ENCODE data around the gene ASXL3.

Gene ASXL3

GRCh38 chr18:33656889-33657448 is 79.0 kb downstream of the ASXL3 start:
- DNase-seq (ENCODE audit: low read depth in 1 of 2, low spot score in 1 of 2): no peak

DNA sequence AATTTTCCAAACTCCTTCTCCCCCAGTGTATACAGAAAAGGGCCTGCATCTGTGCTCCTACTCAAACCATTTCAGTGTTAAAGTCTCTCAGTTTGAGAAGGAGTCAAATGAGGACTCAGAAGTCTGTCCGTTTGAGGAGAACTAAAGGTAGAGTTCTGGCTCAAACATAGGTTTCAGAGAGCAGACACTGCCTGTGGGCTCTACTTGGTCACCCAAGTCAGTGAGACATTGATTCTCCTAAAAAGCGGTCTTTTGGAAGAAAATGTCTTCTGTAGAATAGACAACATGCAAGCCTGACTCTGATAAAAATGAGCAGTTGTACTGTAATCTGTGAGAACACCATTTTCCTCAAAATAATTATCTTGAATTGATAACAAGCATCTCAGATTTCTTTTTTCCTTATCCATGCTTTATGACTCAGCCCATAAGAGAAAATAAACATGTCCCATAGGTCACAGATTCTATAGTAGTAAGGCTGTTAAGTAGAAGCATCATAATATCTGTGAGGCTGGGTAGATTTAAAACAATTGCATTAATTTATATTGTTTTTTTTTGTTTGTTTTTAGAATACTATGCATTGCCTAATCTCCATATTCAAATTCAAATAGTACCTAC is 82.8 kb downstream of the ASXL3 start:
- DNase-seq (ENCODE audit: low read depth in 1 of 2, low spot score in 1 of 2): no peak

GRCh38 chr18:33664241-33664874 is 86.3 kb downstream of the ASXL3 start:
- DNase-seq (ENCODE audit: low read depth in 1 of 2, low spot score in 1 of 2): no peak

GRCh38 chr18:33665187-33665586 is 87.2 kb downstream of the ASXL3 start:
- DNase-seq (ENCODE audit: low read depth in 1 of 2, low spot score in 1 of 2): no peak

DNA sequence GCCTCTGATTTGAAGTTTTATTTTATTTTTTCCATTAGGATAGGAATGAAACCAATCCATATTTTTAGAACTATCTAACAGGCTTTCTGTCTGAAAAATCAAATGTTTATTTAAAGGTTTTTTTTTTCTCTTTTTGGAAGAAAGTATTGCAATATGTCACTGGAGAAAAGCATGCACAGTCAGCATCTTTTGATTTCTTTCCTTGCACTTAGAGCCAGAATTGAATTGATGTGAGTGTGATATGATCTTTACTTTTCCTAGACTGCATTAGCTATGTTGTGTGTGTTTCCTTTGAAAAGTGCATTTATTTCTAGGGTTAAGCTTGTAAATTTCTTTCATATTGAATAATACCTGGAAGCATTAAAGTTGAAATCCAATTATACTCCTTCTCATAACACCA is 87.6 kb downstream of the ASXL3 start:
- no peak for DNase-seq (ENCODE audit: low read depth in 1 of 2, low spot score in 1 of 2)

DNA sequence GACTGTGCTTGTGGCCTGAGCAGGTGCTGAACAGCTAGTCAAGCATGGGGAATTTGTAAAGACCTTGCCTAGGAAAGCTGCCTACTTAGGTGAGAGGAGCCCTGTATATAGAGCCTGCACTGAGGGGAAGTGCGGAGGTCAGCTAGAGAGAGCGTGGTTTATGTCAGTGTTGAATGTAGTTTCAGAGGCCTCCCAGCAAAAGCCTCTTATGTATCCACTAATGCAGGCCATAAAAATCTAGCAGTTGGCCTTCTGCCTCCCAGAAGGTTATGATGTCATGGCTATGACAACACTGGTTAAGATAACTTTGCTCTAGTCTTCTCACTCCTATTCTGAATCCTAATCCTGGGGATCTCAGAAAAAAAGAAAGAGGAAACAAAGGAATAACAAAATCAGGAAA is 88.9 kb downstream of the ASXL3 start:
- no peak for DNase-seq (ENCODE audit: low read depth in 1 of 2, low spot score in 1 of 2)

DNA sequence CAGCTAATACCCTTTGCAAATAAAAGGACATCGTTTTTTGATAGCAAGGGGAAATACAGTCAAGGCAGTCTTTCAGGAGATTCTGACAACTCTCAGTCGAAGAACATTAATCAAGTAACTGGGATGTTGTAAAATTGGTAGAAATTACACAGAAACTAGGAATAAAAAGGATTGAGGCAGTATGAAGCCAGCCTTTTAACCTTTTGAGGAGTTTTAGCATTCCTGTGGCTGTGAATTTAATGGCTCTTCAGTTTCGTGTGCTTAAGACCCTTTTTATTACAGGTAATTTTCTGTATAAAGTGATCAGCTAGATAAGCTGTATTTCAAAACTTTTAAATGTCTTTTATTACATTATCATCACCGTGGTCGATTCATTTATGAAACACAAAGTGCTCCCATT is 91.6 kb downstream of the ASXL3 start:
- DNase-seq (ENCODE audit: low read depth in 1 of 2, low spot score in 1 of 2): no peak

DNA sequence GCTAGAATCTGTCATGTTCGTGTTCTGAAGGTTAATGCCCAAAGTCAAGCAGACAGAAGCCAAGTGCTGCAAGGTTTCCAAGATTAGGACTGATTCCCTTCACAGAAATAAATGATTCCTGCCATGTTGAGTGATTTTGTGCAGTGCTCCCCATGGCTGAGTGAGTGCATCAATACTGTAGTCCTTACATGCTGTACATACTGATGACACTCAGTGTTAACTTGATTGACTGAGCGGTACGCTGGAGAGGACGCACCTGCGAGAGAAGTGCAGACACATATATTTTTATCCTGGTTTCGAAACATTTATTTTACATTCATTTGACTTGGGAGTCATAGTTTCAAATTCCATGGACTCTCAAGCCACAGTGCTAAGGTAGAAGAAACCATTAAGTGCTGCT is 92.0 kb downstream of the ASXL3 start:
- DNase-seq (ENCODE audit: low read depth in 1 of 2, low spot score in 1 of 2): no peak

GRCh38 chr18:33673689-33674088 is 95.7 kb downstream of the ASXL3 start:
- DNase-seq (ENCODE audit: low read depth in 1 of 2, low spot score in 1 of 2): no peak

DNA sequence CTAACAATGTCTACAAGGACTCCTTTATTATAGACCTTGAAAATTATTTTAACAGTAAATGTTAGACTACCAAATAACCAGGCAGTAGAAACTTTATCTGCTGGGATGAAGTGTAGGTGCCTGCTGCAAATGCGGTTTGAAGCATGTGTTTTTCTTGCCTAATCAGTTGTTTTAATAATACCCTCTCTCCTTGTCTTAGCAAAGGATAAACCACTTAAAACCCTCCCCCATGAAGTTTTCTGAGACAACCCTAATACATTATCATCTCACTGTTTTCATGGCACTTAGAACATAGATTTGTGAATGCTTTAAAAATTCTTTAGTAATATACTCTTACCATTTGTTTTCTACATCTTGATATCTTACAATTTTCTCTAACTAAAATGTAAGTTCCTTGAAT is 98.6 kb downstream of the ASXL3 start:
- no peak for DNase-seq (ENCODE audit: low read depth in 1 of 2, low spot score in 1 of 2)

- no peak for DNase-seq (ENCODE audit: low read depth in 1 of 2, low spot score in 1 of 2)
These were observed 99.9 kb downstream of the ASXL3 start for GRCh38 chr18:33677891-33678290.

DNA sequence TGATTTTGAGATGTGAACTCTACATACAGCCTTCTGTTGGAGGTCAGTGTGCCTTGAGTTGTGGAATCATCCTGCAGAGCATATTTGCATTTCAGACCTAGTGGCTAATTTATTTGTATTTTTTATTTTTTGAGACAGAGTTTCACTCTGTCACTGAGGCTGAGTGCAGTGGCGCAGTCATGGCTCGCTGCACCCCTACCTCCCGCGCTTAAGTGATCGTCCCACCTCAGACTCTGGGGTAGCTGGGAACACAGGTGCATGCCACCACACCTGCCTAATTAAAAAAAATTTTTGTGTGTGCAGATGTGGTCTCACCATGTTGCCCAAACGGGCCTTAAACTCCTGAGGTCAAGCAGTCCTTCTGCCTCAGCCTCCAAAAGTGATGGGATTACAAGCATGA is 104.4 kb downstream of the ASXL3 start:
- DNase-seq (ENCODE audit: low read depth in 1 of 2, low spot score in 1 of 2): no peak

DNA sequence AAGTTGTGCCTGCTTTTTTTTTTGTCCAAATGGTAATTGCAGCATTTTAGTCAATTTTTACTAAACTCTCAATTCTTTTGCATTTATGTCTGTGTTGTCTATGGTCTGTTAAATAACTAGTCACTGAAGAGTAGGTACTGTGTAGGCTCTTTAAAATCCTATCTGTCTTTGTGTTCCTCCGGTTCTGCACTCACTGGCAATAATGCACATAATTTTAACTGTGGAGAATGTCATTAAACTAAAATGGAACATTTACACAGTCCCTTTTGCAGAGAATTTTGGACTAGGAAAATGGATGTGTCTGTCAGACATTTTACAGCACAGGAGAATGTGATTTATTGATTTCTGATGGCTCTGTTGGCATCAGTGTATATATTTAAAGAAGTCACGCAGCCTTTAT is 116.6 kb downstream of the ASXL3 start:
- DNase-seq (ENCODE audit: low read depth in 1 of 2, low spot score in 1 of 2): no peak

- DNase-seq (ENCODE audit: low read depth in 1 of 2, low spot score in 1 of 2): no peak
These were observed 118.5 kb downstream of the ASXL3 start for GRCh38 chr18:33696332-33697162.

- DNase-seq (ENCODE audit: low read depth in 1 of 2, low spot score in 1 of 2): no peak
These were observed 119.5 kb downstream of the ASXL3 start for GRCh38 chr18:33697498-33697897.

- no peak for DNase-seq (ENCODE audit: low read depth in 1 of 2, low spot score in 1 of 2)
These were observed 121.4 kb downstream of the ASXL3 start for GRCh38 chr18:33699372-33699771.

- DNase-seq (ENCODE audit: low read depth in 1 of 2, low spot score in 1 of 2): no peak
These were observed 122.5 kb downstream of the ASXL3 start for GRCh38 chr18:33700513-33700976.

GRCh38 chr18:33702625-33703024 is 124.6 kb downstream of the ASXL3 start:
- DNase-seq (ENCODE audit: low read depth in 1 of 2, low spot score in 1 of 2): no peak

DNA sequence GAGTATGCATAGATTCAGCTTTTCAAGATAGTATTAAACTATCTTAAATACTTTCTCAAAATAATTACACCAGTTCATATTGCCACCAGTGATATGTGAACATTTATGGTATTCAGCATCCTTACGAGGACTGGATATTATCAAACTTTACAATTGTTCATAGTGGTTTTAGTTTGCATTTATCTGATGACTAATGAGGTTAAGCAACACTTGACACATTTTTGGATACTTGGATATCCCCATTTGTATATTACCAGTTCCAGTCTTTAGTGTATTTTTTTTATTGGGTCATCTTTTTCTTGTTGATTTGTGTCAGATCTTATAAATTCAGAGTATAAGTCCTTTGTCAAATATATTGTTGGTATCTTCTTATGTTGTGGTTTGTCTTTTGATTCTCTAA is 128.4 kb downstream of the ASXL3 start:
- DNase-seq (ENCODE audit: low read depth in 1 of 2, low spot score in 1 of 2): no peak

DNA sequence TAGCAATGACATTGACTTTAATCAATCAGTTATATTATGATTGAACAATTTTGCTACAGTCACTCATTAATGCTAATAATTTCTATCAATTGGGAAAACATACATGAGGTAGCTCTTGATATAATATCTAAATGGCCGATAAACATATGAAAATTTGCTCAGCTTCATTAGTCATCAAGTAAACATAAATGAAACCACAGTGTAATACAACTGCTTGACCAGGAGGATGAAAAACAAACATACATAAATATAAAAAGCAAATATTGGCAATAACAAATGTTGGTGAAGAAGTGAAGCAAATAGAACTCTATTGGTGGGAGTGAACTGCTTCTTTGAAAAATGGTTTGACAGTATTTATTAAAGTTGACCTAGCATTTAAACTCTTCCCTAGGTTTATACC is 130.9 kb downstream of the ASXL3 start:
- DNase-seq (ENCODE audit: low read depth in 1 of 2, low spot score in 1 of 2): no peak

GRCh38 chr18:33710269-33710668 is 132.2 kb downstream of the ASXL3 start:
- DNase-seq (ENCODE audit: low read depth in 1 of 2, low spot score in 1 of 2): no peak

DNA sequence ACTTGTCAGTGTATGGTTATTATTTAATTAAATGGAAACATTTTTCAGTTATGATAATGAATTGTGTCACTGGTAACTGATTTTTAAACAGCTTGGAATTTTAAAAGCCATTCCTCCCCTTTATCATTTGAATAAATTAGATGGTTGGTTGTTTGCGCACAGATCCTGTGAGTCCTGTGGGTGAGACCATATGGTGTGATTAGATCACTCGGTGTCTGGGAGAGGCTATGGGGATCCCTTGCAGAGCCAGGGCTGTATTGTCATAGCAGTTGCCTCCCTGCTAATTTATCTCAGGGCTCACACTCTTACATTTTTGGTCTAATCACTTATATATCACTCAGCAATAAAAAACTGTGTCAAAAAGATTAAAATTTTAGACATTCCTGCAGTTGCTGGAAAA is 133.5 kb downstream of the ASXL3 start:
- no peak for DNase-seq (ENCODE audit: low read depth in 1 of 2, low spot score in 1 of 2)

Measured in activated CD4-positive, alpha-beta T cell treated with anti-CD3 and anti-CD28 coated beads, Interleukin-2, amount 50 U/mL, for 24 hours (primary cell).